Measurements from ENCODE around the gene CMYA5.

- TF ChIP-seq SUZ12 (IDR thresholded peaks at IDR 0.05; ENCODE audit: extremely low read depth, insufficient read depth, insufficient read length) = no peak
- TF ChIP-seq YY1 (IDR thresholded peaks at IDR 0.05; ENCODE audit: insufficient read depth, insufficient read length) = no peak
Observed at GRCh38 chr5:79642210-79642609, 47.4 kb upstream of the CMYA5 start.

Data from NT2/D1 (cell line).